Measurements from ENCODE around the gene PKNOX2.

PKNOX2 gene

GRCh38 chr11:125163431-125164063 lies 1.0 kb upstream of the PKNOX2 start:
- Histone ChIP-seq H3K4me2 (ENCODE audit: low read length) (no peak overlapping the region), H4K20me1 (ENCODE audit: insufficient read depth, low read length) (no peaks in the 10 kb centered on the region), H3K36me3 (replicated peaks; ENCODE audit: low read depth, low read length) (no peaks in the 10 kb centered on the region), H3K27ac (ENCODE audit: low read length) (no peak overlapping the region), H3K79me2 (ENCODE audit: low read length) (no peaks in the 10 kb centered on the region), H3K9ac (ENCODE audit: low read length) (no peak overlapping the region), H3K4me3 (ENCODE audit: low read length) (no peak overlapping the region), H3K4me1 (ENCODE audit: low read length) (no peaks in the 10 kb centered on the region), H3K9me3 (ENCODE audit: insufficient read depth, low read length) (no peaks in the 10 kb centered on the region), H3K27me3 (ENCODE audit: low read depth, low read length) (no peaks in the 10 kb centered on the region), H2AFZ (ENCODE audit: low read depth, low read length) (no peak overlapping the region)
- TF ChIP-seq EZH2phosphoT487 (IDR thresholded peaks at IDR 0.05; ENCODE audit: low read depth) = no peak

- Histone ChIP-seq H3K4me1 (ENCODE audit: low read length) (no peaks in the 10 kb centered on the region), H3K27ac (ENCODE audit: low read length) (no peak overlapping the region), H3K4me3 (ENCODE audit: low read length) (no peak overlapping the region), H2AFZ (ENCODE audit: low read depth, low read length) (no peak overlapping the region), H3K9me3 (ENCODE audit: insufficient read depth, low read length) (no peaks in the 10 kb centered on the region), H4K20me1 (ENCODE audit: insufficient read depth, low read length) (no peaks in the 10 kb centered on the region), H3K36me3 (replicated peaks; ENCODE audit: low read depth, low read length) (no peaks in the 10 kb centered on the region), H3K27me3 (ENCODE audit: low read depth, low read length) (no peaks in the 10 kb centered on the region), H3K4me2 (ENCODE audit: low read length) (no peak overlapping the region), H3K9ac (ENCODE audit: low read length) (no peak overlapping the region), H3K79me2 (ENCODE audit: low read length) (no peaks in the 10 kb centered on the region)
- TF ChIP-seq EZH2phosphoT487 (IDR thresholded peaks at IDR 0.05; ENCODE audit: low read depth) = no peak
These were observed 495 bp upstream of the PKNOX2 start for GRCh38 chr11:125164091-125164421.

GRCh38 chr11:125165111-125165842 lies 726 bp downstream of the PKNOX2 start:
- no peak overlapping the region for H3K4me2 ChIP-seq (ENCODE audit: low read length)
- H3K27me3 ChIP-seq (ENCODE audit: low read depth, low read length) = no peaks in the 10 kb centered on the region
- H4K20me1 ChIP-seq (ENCODE audit: insufficient read depth, low read length) = no peaks in the 10 kb centered on the region
- no peaks in the 10 kb centered on the region for H3K79me2 ChIP-seq (ENCODE audit: low read length)
- no peaks in the 10 kb centered on the region for H3K9me3 ChIP-seq (ENCODE audit: insufficient read depth, low read length)
- H3K4me3 ChIP-seq (ENCODE audit: low read length) = no peak overlapping the region
- TF ChIP-seq EZH2phosphoT487 (IDR thresholded peaks at IDR 0.05; ENCODE audit: low read depth) = no peak
- H2AFZ ChIP-seq (ENCODE audit: low read depth, low read length) = no peak overlapping the region
- no peak overlapping the region for H3K27ac ChIP-seq (ENCODE audit: low read length)
- H3K9ac ChIP-seq (ENCODE audit: low read length) = no peak overlapping the region
- H3K36me3 ChIP-seq (replicated peaks; ENCODE audit: low read depth, low read length) = no peaks in the 10 kb centered on the region
- no peaks in the 10 kb centered on the region for H3K4me1 ChIP-seq (ENCODE audit: low read length)

- Histone ChIP-seq H3K27me3 (ENCODE audit: low read depth, low read length) (no peaks in the 10 kb centered on the region), H2AFZ (ENCODE audit: low read depth, low read length) (no peak overlapping the region), H3K9ac (ENCODE audit: low read length) (no peak overlapping the region)
These were observed 1.6 kb downstream of the PKNOX2 start for GRCh38 chr11:125165843-125166763.

GRCh38 chr11:125166764-125167291 lies 2.3 kb downstream of the PKNOX2 start:
- no peak overlapping the region for H3K27ac ChIP-seq (ENCODE audit: low read length)
- H3K4me2 ChIP-seq (ENCODE audit: low read length) = no peak overlapping the region
- no peak overlapping the region for H3K4me3 ChIP-seq (ENCODE audit: low read length)
- no peak for TF ChIP-seq CTCF (IDR thresholded peaks at IDR 0.05; ENCODE audit: low read depth, low read length)
- no peak for TF ChIP-seq EZH2phosphoT487 (IDR thresholded peaks at IDR 0.05; ENCODE audit: low read depth)
- H4K20me1 ChIP-seq (ENCODE audit: insufficient read depth, low read length) = no peaks in the 10 kb centered on the region
- no peak overlapping the region for H2AFZ ChIP-seq (ENCODE audit: low read depth, low read length)
- H3K79me2 ChIP-seq (ENCODE audit: low read length) = no peaks in the 10 kb centered on the region
- H3K27me3 ChIP-seq (ENCODE audit: low read depth, low read length) = peaks cover 4% of the 10 kb centered on the region; the same call in 1 of the 2 replicates
- no peaks in the 10 kb centered on the region for H3K9me3 ChIP-seq (ENCODE audit: insufficient read depth, low read length)
- H3K4me1 ChIP-seq (ENCODE audit: low read length) = no peaks in the 10 kb centered on the region
- no peak overlapping the region for H3K9ac ChIP-seq (ENCODE audit: low read length)
- no peaks in the 10 kb centered on the region for H3K36me3 ChIP-seq (replicated peaks; ENCODE audit: low read depth, low read length)

More at GRCh38 chr11:125165843-125166763, 1.6 kb downstream of the PKNOX2 start:
- Histone ChIP-seq H3K79me2 (ENCODE audit: low read length) (no peaks in the 10 kb centered on the region), H3K4me2 (ENCODE audit: low read length) (no peak overlapping the region), H3K36me3 (replicated peaks; ENCODE audit: low read depth, low read length) (no peaks in the 10 kb centered on the region), H3K9me3 (ENCODE audit: insufficient read depth, low read length) (no peaks in the 10 kb centered on the region), H3K27ac (ENCODE audit: low read length) (no peak overlapping the region), H3K4me3 (ENCODE audit: low read length) (no peak overlapping the region), H4K20me1 (ENCODE audit: insufficient read depth, low read length) (no peaks in the 10 kb centered on the region), H3K4me1 (ENCODE audit: low read length) (no peaks in the 10 kb centered on the region)
- no peak for TF ChIP-seq EZH2phosphoT487 (IDR thresholded peaks at IDR 0.05; ENCODE audit: low read depth)
